A549 (cell line): ENCODE data around the gene ALDH3B2. TPM values are rescaled to one million over a fixed set of nuclear protein-coding genes. Genes with fewer than 3 reads are reported as not detected.

ENCODE experiments used
- ATAC-seq, 2 experiments: fragments of 200-7000 bp in 1 of 2; fragments of >200 bp in 1 of 2; cut with Nextera tagmentation in 1 of 2; cut with Tn5 transposase in 1 of 2; 3 replicates each; pipeline versions ENCODE4 v1.8.0 to v1.9.1; 2018 to 2020; ENCODE audit warnings: mild to moderate bottlenecking in 1 of 2, moderate library complexity in 1 of 2
- CTCF ChIA-PET: fragments of 300-600 bp; sonication (Branson Sonifier 250); formaldehyde crosslinking; extraction: SDS; loops from one replicate; lab custom pipeline; 2021; ENCODE audit warnings: antibody characterized with exemption, inconsistent platforms; lab: Yijun Ruan, JAX
- POLR2A ChIA-PET: fragments of 350-600 bp; formaldehyde crosslinking; extraction: SDS; loops from one replicate; lab custom pipeline; 2021; ENCODE audit warnings: antibody characterized with exemption, inconsistent platforms; lab: Yijun Ruan, JAX
- DNase-seq, 2 experiments: peaks; one replicate each; pipeline versions ENCODE4 v3.0.0 to v3.0.0-alpha.2; 2011 to 2016; ENCODE audit warnings: low read depth in 1 of 2, low spot score in 1 of 2
- FAIRE-seq: peaks from 2 replicates; lab custom pipeline; 2011; peaks lifted over from hg19 to GRCh38; lab: Jason Lieb, UNC
- H3K27ac ChIP-seq, 2 experiments: fragments of >200 bp; sonication (Bioruptor Twin); formaldehyde crosslinking; 3 replicates each; pipeline ENCODE4 v1.5.1; 2016 to 2017
- H3K4me1 ChIP-seq: fragments of >200 bp; sonication (Bioruptor Twin); formaldehyde crosslinking; 3 replicates; pipeline ENCODE4 v1.6.1; 2016
- H3K4me2 ChIP-seq: fragments of >200 bp; sonication (Bioruptor Twin); formaldehyde crosslinking; 3 replicates; pipeline ENCODE4 v1.6.1; 2016
- H3K4me3 ChIP-seq: fragments of >200 bp; sonication (Bioruptor Twin); formaldehyde crosslinking; 3 replicates; pipeline ENCODE4 v1.5.1; 2016
- H3K9me3 ChIP-seq: fragments of >200 bp; sonication (Bioruptor Twin); formaldehyde crosslinking; 3 replicates; pipeline ENCODE4 v1.6.1; 2016
- BHLHE40 ChIP-seq: IDR thresholded peaks from 2 replicates; pipeline ENCODE4 v1.6.1; 2012; ENCODE audit warnings: low read depth, low read length, inconsistent platforms
- CBX8 ChIP-seq: fragments of 200-600 bp; sonication (generic); IDR thresholded peaks from 2 replicates; pipeline ENCODE4 v1.6.1; 2016
- CEBPB ChIP-seq, 2 experiments: fragments of >200 bp in 1 of 2; sonication (Bioruptor Twin) in 1 of 2; formaldehyde crosslinking in 1 of 2; IDR thresholded peaks; 2 replicates each; pipeline ENCODE4 v1.6.1; 2012 to 2016
- CHD2 ChIP-seq: fragments of 150-350 bp; IDR thresholded peaks from 2 replicates; pipeline ENCODE4 v1.6.1; 2014; ENCODE audit warnings: low read length; ENCODE audit not compliant: partially characterized antibody
- EHF ChIP-seq: fragments of 250-450 bp; sonication (Bioruptor Pico); IDR thresholded peaks from 2 replicates; pipeline ENCODE4 v1.5.0; 2020; ENCODE audit warnings: mild to moderate bottlenecking
- EHMT2 ChIP-seq: fragments of 200-600 bp; sonication (generic); IDR thresholded peaks from 2 replicates; pipeline ENCODE4 v1.6.1; 2016; ENCODE audit warnings: antibody characterized with exemption, low read depth, mild to moderate bottlenecking, moderate library complexity
- EP300 ChIP-seq, 2 experiments: fragments of >200 bp; sonication (Bioruptor Twin); formaldehyde crosslinking; IDR thresholded peaks; 2 replicates in 1 of 2; 3 replicates in 1 of 2; pipeline ENCODE4 v1.6.1; 2016 to 2017
- ESRRA ChIP-seq: fragments of 150-350 bp; IDR thresholded peaks from 2 replicates; pipeline ENCODE4 v1.6.1; 2014; ENCODE audit warnings: mild to moderate bottlenecking, low read length, borderline replicate concordance
- FOSL2 ChIP-seq, 2 experiments: fragments of 450-650 bp in 1 of 2; fragments of >200 bp in 1 of 2; sonication (Bioruptor Twin) in 1 of 2; formaldehyde crosslinking; IDR thresholded peaks; 2 replicates each; pipeline versions ENCODE4 v1.5.0 to v1.6.1; 2016 to 2020; ENCODE audit warnings: mild to moderate bottlenecking in 1 of 2, moderate library complexity in 1 of 2
- HDAC2 ChIP-seq: fragments of 200-600 bp; sonication (generic); IDR thresholded peaks from 2 replicates; pipeline ENCODE4 v1.6.1; 2016
- JUN ChIP-seq, 2 experiments: fragments of >200 bp; sonication (Bioruptor Twin); formaldehyde crosslinking; IDR thresholded peaks; 2 replicates in 1 of 2; 3 replicates in 1 of 2; pipeline ENCODE4 v1.6.1; 2016 to 2017
- KDM1A ChIP-seq: fragments of 200-600 bp; sonication (generic); IDR thresholded peaks from 2 replicates; pipeline ENCODE4 v1.6.1; 2016; ENCODE audit warnings: low read depth, mild to moderate bottlenecking
- MAFK ChIP-seq: fragments of 450-650 bp; IDR thresholded peaks from 2 replicates; pipeline ENCODE4 v1.6.1; 2014; ENCODE audit not compliant: partially characterized antibody
- NFE2L2 ChIP-seq: fragments of 150-350 bp; conservative IDR thresholded peaks from 2 replicates; pipeline ENCODE4 v1.6.1; 2014; ENCODE audit warnings: low read length
- RAD21 ChIP-seq, 2 experiments: fragments of >200 bp in 1 of 2; sonication (Bioruptor Twin) in 1 of 2; formaldehyde crosslinking in 1 of 2; IDR thresholded peaks in 1 of 2; conservative IDR thresholded peaks in 1 of 2; 2 replicates in 1 of 2; 3 replicates in 1 of 2; pipeline ENCODE4 v1.6.1; 2012 to 2018; ENCODE audit warnings: inconsistent platforms in 1 of 2
- SMC3 ChIP-seq: fragments of >200 bp; sonication (Bioruptor Twin); formaldehyde crosslinking; IDR thresholded peaks from 3 replicates; pipeline ENCODE4 v1.6.1; 2018; ENCODE audit warnings: inconsistent platforms
- ZFP36 ChIP-seq: fragments of 450-650 bp; IDR thresholded peaks from 2 replicates; pipeline ENCODE4 v1.6.1; 2014; ENCODE audit warnings: borderline replicate concordance; ENCODE audit not compliant: partially characterized antibody
- ZSCAN20 ChIP-seq: fragments of 250-450 bp; sonication (Bioruptor Pico); IDR thresholded peaks from 2 replicates; pipeline ENCODE4 v1.8.0; 2022; ENCODE audit warnings: mild to moderate bottlenecking, moderate library complexity
- WGBS: methylation state at CpG from one replicate; pipeline ENCODE4 v1.1.6; 2017; ENCODE audit errors: missing lambda C conversion rate; 5-methylcytosine and 5-hydroxymethylcytosine counted together
- polyA plus RNA-seq, 4 experiments: library from polyadenylated mRNA; depleted of rRNA in 3 of 4; stranded (reverse); fragments of >200 nt; fragmentation: RNase III in 1 of 4; extraction: RNeasy Plus Mini Kit Qiagen cat#74134 plus additional on column Dnase treatment in 1 of 4; gene quantifications; 2 replicates in 3 of 4; 3 replicates in 1 of 4; pipeline ENCODE4 v1.2.3, GENCODE V29; 2011 to 2017
- TF ChIP-seq, protein P1 (sequence below): IDR thresholded peaks from 2 replicates; pipeline ENCODE4 v1.6.1; 2012
- TF ChIP-seq, protein P2 (sequence below): fragments of 150-350 bp; IDR thresholded peaks from 2 replicates; pipeline ENCODE4 v1.6.1; 2014; ENCODE audit warnings: low read depth, mild to moderate bottlenecking, low read length
- TF ChIP-seq, protein P3 (sequence below): fragments of 250-450 bp; sonication (Bioruptor Pico); IDR thresholded peaks from 2 replicates; pipeline ENCODE4 v1.5.0; 2020; ENCODE audit warnings: low read depth, mild to moderate bottlenecking, moderate library complexity

The ALDH3B2 gene
- polyA plus RNA-seq, 2 of the 4 experiments (the other 2 are of a cell fraction): not detected

DNA sequence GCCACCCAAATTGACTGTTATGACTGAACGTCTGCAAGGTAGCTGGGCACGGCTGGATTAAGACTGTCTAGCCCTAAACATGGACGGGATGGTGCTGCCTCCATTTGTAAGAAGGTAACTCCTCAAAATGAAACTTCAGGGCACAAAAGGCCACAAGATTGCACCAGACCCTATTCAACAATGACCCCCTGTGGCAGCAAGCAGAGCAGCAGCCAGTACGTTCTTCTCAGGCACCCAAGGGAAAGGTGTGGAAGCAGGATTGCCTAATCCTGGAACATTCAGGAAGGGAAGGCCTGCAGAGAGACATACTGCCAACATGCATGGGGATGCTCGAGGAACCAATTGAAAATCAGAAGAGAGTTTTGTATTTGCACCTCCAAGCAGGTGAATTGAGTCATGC, 30.4 kb downstream of the ALDH3B2 start:
- H3K4me3 ChIP-seq: no peak overlapping the region
- peaks cover 8% of the 10 kb centered on the region; the same call in 2 of the 3 replicates for H3K9me3 ChIP-seq
- no peak for FAIRE-seq
- H3K27ac ChIP-seq: no peak overlapping the region
- POLR2A ChIA-PET: no interaction called here
- CTCF ChIA-PET: interaction anchor here (0.9 to 12.7 kb wide), 4 partner anchors 14 to 72 kb away, joined by 4 to 169 read pairs (median 8); partner anchors contain the start of gene NUDT8
- H3K4me1 ChIP-seq: no peaks in the 10 kb centered on the region
- WGBS: 81% methylated on average over 5 of the region's 5 CpGs
- no peak overlapping the region for H3K4me2 ChIP-seq
- no peak for ATAC-seq
- no peak for TF ChIP-seq BHLHE40
- TF ChIP-seq RAD21 (conservative IDR thresholded peaks at IDR 0.05 in 1 of 2, IDR thresholded peaks at IDR 0.05 in 1 of 2): peak in 1 of 2 experiments; percentile 26; a peak in 1 of 5 replicates
- TF ChIP-seq EHMT2: no peak
- no peak for TF ChIP-seq KDM1A
- TF ChIP-seq SMC3: no peak
- TF ChIP-seq CEBPB (IDR thresholded peaks at IDR 0.05): 0 out of 4 replicates have a peak, but pooled peaks of 1 of the 2 experiments have one; percentile 29
- TF ChIP-seq EHF: no peak
- no peak for TF ChIP-seq EP300 (IDR thresholded peaks at IDR 0.05)
- TF ChIP-seq FOSL2 (IDR thresholded peaks at IDR 0.05): no peak
- TF ChIP-seq FOSL2 (CRISPR knock-in tag; IDR thresholded peaks at IDR 0.05): no peak
- TF ChIP-seq MAFK: no peak
- TF ChIP-seq NFE2L2: no peak
- TF ChIP-seq ESRRA: no peak
- no peak for TF ChIP-seq CBX8
- TF ChIP-seq, all 56 proteins: peak for 2
- DNase-seq: peak; percentile 48 to 65

DNA sequence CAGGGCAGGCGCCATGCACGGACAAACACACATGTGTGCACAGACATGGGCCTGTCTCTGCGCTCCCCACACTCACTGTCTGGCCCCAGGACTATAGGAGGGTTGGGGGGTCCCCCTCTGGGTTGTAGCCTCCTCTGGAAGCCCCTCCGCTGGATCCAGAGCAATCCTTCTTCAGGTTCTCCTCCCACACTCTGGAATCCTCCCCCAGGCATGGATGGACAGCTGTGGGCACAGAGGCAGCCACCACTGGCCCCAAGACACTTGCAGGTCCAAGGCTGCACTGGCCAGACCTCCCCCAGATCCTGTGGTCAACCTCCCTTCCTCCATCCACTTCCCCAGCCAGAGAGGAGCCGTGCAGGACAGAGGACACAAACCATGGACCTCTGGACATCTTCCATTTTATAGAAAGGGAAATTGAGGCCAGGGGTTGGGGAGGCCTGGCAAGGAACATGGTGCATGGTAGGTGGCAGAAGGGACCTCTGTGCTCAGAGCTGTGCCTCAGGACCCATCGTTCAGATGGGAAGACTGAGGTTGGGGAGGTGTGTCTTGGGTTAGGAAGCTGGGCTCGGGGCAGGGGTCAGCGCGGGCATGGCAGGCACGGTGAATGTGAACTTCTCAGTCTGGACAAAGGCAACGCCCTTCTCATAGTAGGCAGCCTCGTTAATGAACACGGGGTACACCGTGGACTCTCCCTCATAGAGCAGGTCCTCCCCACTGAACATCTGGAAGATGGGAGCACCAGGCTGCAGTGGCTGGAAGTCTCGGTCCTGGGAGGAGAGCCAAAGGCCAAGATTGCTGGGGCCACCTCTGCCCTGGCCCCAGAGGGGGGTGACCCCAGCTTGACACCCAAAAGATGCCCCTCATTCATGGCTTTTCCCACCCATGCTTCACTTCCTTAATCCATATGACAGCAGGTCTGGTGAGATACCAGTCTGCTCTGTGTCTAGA, 32.0 kb downstream of the ALDH3B2 start:
- Histone ChIP-seq H3K27ac (no peak overlapping the region), H3K9me3 (peaks cover 8% of the 10 kb centered on the region; the same call in 2 of the 3 replicates), H3K4me1 (no peaks in the 10 kb centered on the region), H3K4me3 (no peak overlapping the region)
- ChIA-PET CTCF (interaction anchor here (1.4 to 12.7 kb wide), 5 partner anchors 12 to 49 kb away, joined by 3 to 169 read pairs (median 5); partner anchors contain the start of gene NUDT8), POLR2A (no interaction called here)
- WGBS: 65% methylated on average over 13 of the region's 15 CpGs
- TF ChIP-seq, protein P1, sequence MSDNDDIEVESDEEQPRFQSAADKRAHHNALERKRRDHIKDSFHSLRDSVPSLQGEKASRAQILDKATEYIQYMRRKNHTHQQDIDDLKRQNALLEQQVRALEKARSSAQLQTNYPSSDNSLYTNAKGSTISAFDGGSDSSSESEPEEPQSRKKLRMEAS: no peak
- TF ChIP-seq ZSCAN20: no peak
- TF ChIP-seq, protein P2, sequence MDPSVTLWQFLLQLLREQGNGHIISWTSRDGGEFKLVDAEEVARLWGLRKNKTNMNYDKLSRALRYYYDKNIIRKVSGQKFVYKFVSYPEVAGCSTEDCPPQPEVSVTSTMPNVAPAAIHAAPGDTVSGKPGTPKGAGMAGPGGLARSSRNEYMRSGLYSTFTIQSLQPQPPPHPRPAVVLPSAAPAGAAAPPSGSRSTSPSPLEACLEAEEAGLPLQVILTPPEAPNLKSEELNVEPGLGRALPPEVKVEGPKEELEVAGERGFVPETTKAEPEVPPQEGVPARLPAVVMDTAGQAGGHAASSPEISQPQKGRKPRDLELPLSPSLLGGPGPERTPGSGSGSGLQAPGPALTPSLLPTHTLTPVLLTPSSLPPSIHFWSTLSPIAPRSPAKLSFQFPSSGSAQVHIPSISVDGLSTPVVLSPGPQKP: no peak
- TF ChIP-seq CHD2: no peak
- TF ChIP-seq ZFP36: no peak
- TF ChIP-seq JUN (IDR thresholded peaks at IDR 0.05): no peak
- TF ChIP-seq, protein P3, sequence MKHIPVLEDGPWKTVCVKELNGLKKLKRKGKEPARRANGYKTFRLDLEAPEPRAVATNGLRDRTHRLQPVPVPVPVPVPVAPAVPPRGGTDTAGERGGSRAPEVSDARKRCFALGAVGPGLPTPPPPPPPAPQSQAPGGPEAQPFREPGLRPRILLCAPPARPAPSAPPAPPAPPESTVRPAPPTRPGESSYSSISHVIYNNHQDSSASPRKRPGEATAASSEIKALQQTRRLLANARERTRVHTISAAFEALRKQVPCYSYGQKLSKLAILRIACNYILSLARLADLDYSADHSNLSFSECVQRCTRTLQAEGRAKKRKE (CRISPR knock-in tag): no peak
- no peak for TF ChIP-seq FOSL2 (IDR thresholded peaks at IDR 0.05)
- TF ChIP-seq FOSL2 (CRISPR knock-in tag; IDR thresholded peaks at IDR 0.05): no peak
- TF ChIP-seq HDAC2: no peak
- TF ChIP-seq, all 56 proteins: peak for 0
- H3K4me2 ChIP-seq: no peak overlapping the region
- no peak for DNase-seq
- ATAC-seq: no peak
- no peak for FAIRE-seq
